NCI-H2196 treated with DMSO at 0.1 percent for 48 hours (cell line): ENCODE results near the gene G3BP2.
"Not testable (repeated sequence)": the region's sequence is repeated elsewhere in the genome, so short reads cannot be mapped to it uniquely, and the experiment has no call there.

Experiments used
- DNase-seq: peaks from one replicate; lab custom pipeline; 2025; ENCODE audit not compliant: unreplicated experiment; lab: John Stamatoyannopoulos, UW

Gene G3BP2

DNA sequence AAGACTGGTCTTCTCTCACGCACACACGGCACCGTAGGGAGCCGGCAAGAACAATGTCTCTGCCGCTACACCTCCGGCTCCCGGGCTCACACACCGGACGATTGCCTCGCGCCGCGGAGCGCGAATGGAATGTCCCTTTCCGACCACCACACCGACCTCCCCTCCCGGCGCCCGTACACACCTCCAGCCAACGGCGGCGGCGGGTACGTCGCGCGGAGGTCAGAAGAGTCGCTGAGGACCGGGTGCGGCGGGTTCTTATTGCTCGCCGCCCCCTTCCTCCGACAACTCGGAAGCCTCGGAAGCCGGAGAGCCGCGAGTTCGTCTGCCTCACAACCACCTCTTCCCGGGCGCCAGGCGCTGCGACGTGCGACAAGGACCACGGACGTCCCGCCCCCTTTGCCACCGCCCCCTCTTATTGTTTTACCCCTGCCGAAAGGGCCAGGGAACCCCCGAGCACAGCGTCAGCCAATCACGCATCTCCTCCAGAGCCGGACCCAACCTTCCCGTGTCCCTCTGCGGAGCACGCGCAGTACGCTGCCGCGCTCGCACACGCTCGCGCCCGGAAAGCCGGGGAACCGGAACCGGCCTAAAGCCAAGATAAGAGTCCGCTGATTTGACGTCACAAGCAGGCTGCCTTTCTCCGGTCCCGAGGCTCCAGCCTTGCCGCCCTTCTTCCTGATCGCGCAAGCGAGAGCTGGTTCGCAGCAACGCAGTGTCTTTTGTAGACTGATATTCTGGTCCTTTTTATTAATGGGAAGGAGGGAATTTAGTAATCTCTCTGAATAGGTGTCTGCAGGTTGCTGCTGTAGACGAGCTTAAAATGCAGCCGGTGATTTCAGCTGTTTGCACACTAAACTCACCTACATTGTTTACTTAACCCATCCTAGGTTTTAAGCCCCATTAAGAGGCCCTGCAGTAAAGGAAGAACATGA, at the start of gene G3BP2:
Gene G3BP2, minus strand, starts transcription at position 385 of the 932 bp plus-strand sequence. CDS start 11,386 bp downstream, outside the sequence.
- DNase-seq = peak; percentile 84

DNA sequence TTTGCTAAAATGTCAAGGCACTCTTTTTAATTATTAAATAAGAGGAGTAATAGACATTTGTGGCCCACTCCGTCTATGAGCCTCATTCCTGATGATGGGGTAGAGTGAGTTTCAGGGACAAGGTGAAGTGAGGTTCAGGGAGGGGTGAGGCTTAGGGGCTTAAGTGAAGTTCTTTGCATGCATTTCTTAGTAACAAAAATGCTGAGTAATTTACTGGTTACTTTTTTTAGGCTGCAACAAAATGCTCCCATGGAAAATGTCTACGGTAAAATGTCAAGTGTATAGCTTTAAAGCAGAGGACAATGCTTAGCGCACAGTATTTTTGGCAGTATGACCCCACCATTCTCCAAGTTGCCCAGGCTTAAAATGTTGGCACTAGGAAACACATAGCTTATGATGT, 49.2 kb upstream of the G3BP2 start:
- no peak for DNase-seq

DNA sequence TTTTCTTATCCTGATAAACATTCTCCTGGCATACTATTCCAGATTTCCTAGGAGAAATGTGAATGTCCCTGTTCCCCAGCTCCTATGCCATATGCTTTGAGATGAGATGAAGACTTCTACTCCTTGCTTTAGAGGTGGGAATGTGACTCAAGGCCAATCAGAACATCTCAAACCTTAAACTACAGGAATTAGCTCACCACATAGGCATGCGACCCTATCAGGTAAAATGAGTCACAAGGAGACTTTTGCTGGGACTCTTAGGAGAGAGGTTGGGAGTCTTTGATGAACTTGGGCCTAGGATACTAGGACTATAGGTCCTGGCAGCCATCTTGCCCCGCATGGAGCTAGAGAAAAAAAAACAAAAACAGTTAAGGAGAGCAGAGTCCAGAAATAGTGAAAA, 45.3 kb upstream of the G3BP2 start:
- no peak for DNase-seq

DNA sequence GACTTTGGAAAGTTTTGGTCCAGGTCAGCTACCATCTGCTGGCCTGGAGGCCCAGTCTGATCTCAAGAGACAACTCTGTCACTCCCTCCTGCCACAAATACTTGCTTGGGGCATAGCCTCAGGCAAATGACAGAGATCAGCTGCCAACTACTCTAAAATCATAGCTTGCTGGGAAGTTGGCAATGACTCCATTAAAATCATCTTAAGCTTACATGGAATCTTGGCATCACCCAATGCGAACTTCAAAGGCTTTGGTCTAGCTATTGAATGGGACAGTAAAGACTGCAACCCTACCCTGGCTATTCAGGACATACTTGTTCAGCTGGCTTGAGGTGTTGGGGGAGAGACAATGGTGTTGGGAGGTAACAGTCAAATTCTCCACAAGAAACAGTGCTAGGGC, 44.2 kb upstream of the G3BP2 start:
- no peak for DNase-seq

DNA sequence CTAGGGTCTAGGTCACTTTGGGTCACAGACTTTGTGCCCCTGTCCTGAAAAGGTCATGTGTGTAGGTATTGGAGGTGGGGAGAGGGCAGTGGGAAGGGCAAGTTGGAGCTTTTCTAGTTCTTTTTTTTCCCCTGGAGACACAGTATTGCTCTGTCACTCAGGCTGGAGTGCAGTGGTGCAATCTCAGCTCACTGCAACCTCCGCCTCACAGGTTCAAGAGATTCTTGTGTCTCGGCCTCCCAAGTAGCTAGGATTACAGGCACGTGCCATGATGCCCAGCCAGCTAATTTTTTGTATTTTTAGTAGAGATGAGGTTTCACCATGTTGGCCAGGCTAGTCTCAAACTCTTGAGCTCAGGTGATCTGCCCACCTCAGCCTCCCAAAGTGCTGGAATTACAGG, 42.8 kb upstream of the G3BP2 start:
- not testable (repeated sequence) for DNase-seq

DNA sequence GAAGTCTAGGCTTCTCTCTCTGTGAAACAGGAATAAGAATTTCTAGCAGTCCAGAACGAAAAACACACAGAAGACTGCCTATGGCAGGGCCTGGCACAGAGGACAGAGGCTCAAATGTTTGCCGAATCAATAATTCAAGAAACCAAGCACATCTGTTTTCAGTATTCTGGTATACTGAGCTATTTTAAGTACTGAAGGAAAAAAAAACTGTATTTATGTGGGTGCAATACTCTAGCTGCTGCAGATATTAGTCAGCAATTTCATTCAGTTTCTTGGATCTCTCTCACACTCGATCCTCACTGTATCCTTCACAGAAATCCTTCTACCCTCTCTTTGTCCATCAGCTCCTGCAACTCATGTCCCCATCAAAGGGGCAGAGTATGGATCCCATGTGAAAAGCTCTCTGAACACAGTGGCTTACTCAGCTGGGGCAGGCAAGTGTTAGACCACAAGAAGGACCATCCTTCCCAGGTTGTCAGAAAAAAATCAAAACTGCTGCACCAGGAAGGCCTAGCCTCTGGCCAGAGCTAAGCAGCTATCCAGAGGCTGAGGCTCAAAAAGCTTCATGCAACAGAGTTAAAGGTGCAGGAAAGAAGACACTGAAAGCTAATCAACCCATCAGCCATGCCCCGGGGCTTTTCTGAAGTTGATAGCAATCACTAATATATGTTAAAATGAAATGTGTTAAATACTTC, 42.0 kb upstream of the G3BP2 start:
- DNase-seq = no peak

DNA sequence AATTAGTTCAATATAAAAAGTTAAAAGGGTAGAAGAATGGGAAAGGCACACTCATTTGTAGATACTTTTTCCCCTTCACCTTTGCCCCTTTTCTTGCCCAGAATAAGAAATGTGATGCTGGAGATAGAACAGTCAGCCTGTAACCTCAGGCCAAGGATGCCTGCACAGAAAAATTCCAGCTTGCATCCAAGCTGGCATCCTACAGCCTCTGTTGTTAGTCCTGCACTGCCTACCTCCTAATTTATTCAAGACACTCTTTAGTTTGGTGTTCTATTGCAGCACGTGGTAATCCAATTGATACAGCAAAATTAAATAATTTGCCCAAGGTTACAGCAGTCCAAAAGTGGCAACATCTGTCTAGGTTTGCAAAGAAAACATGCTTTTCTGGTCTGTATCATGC, 41.5 kb upstream of the G3BP2 start:
- DNase-seq = no peak

DNA sequence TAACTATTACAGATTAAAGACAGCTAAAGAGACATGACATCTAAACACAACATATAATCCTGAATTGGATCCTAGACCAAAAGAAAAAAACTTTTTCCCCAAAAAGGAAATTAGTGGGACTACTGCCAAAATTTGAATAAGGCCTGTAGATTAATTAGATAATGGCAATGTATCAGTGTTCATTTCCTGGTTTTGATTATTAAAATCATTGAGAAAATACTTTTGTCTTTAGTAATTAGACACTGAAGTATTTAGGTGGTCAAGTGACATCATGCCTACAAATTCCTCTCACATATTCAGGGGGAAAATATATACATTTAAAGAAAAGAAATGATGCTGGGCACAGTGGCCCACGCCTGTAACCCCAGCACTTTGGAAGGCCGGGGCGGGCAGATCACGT, 40.8 kb upstream of the G3BP2 start:
- no peak for DNase-seq

DNA sequence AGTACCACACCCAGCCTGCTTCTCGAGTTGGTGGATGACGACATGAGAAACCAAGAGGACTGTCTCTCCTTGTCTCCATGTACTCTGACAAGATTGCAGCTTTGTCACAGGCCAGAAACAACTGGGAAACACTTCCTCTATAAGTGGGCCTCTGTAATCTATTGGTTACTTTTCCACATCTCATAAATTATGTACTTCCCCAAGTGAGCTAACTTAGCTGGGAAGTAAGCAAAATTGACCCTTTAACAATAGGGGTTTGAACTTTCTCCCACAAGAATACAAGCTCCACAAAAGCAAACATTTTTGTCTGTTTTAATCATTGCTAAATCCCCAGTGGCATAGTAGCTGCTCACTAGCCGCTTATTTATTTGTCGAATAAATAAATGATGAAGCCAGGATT, 37.0 kb upstream of the G3BP2 start:
- no peak for DNase-seq

DNA sequence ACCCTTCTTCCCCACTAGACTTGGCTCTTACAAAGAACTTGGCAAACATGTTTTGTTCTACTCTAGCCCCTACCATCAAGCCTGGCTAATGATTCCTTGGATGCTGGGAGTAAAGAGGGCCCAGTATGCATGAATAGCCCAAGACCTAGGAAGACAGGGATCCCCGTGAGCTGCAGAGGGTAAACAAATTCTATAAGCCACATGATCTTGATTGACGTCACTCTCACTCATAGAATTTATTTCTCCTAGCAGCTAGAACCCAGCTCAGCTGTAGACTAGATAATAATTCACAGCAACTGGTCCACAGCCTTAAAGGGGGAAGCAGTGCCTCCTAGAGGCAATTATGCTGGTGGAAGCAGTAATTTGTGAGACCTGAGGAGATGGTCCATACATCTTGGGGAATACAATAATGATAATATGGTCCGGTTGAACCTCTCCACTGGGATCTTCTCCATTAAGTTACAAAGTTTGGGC, 35.0 kb upstream of the G3BP2 start:
- no peak for DNase-seq

DNA sequence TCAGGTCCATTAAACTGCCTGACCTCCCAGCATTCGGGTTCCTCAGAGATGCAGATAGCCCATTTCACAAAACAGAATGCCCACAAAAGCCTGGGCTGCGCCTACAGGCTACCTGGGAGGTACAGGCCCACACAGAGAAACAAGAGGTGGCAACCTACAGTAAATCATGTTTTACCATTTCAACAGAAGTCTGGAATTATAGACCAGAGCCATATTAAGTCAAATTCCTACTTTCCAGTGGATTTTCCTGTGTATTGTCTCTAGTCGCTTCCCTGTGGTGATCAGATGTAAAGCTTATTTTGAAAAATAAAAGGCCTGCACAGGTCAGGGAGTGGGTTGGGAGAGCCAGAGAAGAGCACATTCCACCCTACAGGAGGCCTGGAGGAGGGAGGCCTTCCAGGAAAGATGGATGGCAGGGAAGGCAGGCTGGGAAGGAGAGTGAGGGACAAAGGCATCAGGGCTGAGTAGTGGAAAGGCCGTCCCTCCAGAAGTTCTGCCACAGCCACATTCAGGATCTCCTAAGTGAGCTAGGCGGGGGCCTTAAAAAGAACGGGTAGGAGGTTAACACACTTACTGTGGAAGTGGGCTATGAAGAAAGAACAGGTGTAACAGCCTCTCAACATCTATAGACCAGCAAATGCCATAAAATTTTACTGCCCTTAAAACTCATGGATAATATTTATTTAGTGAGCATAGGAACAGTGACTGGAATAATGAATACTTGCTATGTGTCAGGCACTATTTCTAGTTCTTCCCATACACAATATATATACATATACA, 32.2 kb upstream of the G3BP2 start:
- no peak for DNase-seq

DNA sequence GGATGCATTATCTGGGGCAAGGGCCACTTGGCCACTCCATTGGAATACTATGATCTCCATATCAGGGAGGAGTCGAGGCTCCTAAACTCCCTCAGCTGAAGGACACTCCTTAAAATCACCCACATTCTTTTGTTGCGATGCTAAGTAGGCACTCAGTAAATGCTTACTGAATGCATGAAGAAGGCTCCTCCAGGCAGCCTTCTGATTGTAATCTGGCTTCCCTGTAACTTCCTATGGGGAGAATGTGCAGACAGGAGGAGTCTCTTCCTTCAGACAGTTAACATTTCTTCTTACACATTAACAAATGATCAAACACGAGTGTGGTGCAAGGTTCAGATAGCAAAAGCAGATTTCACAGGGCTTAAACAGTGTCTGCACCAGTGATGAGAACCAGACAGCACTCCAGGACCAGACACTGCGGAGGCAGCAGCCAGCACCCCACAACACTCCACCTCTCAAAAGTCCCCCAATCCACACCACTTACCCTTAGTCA, 29.8 kb upstream of the G3BP2 start:
- DNase-seq = no peak

DNA sequence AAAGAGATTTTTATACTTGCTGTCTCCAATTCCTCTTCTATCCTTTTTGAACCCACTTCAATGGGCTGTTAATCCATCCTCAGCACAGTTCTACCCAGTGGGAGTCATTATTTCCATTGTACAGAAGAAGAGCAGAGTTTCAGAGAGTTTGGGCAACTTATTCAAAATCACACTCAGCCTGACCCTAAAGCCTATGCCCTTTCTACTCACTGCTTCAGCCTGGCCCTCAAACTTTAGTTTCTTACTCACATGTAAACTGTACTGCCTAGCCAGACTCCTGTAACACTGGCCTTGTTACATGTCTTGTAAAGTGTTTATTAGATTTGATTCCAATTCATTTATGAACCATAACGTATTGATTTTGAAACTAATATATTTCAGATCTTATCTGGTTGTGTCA, 26.1 kb upstream of the G3BP2 start:
- DNase-seq = no peak

DNA sequence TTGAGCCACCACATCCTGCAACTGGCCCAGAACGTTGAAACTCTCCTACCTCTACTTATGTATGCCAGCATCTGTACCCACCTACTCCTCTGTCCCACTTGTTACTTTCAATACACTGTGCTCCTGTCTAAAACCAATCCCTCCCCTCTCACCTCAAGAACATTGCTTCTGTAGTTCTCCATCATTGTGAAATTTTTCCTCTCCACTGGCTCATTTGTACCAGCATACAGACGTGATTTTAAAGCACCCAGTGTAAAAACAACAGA, 25.7 kb upstream of the G3BP2 start:
- no peak for DNase-seq

DNA sequence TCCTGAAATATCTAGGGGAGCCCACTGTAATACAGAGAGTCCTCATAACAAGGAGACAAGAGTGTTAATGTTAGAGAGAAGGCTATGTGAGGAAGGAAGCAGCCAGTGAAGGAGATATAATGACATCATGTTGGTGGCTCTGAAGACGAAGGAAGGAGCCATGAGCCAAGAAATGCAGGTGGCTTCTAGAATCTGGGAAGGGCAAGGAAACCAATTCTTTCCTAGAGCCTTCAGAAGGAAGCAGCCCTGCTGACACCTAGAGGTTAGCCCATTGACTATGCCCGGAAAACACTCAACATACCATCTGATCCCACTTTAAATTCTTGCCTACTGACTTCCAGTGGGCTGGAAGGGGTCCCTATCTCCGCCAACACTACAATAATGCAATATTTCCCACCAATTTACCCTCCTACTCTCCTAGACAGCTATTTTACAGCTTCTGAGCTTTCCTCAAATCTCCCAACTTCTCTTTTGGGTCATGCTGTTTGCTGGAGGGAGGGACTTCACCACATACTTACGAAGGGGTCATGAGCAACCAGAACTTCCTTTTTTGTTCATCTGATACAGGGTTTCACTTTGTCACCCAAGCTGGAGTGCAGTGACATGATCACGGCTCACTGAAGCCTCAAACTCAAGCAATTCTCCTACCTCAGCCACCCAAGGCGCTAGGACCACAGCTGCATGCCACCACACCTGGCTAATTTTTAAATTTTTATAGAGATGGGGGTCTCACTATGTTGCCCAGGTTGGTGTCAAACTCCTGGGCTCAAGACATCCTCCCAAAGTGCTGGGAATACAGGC, 25.2 kb upstream of the G3BP2 start:
- no peak for DNase-seq

DNA sequence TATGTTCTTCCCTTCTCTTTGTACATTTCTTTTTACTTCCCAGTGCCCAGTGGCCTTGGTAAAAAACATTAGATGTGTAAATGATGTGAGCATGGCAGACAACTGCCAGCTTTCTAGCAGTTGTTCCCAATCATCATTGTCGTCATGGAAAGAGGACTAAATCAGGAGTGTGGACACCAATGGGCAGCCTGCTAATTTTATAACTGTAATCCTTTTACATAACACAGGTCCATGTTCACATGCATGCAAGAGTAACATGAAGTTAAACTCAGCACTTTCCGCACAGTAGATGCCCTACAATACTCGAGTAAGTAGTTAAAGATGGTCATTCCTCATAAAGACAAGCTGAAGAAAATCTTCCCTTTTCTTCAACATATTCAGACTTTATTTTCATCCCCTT, 23.4 kb upstream of the G3BP2 start:
- no peak for DNase-seq

DNA sequence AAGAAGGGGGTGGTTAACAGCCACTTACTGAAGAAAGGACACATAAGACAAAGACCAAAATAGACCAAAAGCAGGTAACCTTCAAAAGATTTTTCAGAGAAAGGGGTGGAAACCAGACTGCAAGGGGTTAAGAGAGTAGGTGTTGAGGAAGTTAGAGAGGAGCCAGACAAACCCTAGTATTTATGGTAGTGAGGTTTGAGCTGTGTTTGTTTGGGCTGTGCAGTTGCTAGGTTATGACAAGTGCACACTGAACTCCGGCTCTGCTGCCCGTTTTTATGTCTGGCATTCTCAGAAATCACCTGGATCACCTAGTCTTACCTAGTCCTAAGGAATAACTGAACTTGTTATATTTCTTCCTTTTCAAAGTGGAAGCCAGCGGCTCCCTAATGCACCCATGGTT, 22.9 kb upstream of the G3BP2 start:
- DNase-seq = peak; percentile 4

DNA sequence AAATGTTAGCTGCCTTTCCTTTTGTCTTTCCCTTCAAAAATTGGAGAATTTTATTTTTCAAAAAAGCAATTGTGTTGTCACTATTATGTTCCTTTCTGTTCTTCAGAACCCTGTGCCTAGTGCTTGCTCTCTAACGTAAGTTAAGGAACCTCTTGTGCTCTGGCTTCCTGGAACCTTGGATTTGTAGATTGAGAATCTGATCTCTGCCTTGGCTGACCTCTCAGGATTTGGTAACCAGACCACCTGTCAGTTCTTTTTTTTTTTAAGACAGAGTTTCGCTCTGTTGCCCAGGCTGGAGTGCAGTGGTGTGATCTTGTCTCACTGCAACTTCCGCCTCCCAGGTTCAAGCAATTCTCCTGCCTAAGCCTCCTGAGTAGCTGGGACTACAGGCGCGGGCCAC, 18.9 kb upstream of the G3BP2 start:
- not testable (repeated sequence) for DNase-seq

DNA sequence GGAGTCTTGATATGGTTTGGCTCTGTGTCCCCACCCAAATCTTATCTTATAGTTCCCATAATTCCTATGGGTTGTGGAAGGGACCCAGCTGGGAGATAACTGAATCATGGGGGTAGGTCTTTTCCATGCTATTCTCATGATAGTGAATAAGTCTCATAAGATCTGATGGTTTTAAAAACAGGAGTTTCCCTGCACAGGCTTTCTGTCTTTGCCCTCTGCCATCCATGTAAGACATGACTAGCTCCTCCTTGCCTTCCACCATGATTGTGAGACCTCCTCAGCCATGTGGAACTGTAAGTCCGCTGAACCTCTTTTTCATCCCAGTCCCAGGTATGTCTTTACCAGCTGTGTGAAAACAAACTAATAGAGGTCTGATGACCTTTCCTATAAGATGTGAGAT, 13.9 kb upstream of the G3BP2 start:
- DNase-seq = not testable (repeated sequence)

DNA sequence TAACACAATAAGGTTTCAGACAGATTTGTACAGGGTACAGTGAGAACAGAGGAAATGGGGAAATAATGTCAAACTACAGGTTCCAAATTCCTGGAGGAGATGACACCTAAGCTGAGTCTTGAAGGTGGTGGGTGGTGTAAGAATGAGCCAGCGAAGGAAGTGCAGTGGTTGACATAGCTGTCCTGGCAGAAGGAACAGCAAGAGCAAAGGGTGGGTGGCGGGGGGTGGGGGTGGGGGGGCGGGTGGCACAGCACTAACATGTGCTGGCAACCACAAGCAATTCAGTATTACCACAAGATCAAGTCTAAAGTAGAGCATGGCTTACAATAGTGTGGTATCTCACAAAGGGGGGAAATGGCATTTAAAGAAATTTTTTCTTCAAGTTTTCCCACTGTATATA, 13.1 kb upstream of the G3BP2 start:
- DNase-seq = no peak
